ENCODE measurements around the gene NPPA. TPM values are rescaled to one million over a fixed set of nuclear protein-coding genes. Genes with fewer than 3 reads are reported as not detected.

The NPPA gene
- total and polyA plus RNA-seq, 2 experiments from 2014 or later: not detected

DNA sequence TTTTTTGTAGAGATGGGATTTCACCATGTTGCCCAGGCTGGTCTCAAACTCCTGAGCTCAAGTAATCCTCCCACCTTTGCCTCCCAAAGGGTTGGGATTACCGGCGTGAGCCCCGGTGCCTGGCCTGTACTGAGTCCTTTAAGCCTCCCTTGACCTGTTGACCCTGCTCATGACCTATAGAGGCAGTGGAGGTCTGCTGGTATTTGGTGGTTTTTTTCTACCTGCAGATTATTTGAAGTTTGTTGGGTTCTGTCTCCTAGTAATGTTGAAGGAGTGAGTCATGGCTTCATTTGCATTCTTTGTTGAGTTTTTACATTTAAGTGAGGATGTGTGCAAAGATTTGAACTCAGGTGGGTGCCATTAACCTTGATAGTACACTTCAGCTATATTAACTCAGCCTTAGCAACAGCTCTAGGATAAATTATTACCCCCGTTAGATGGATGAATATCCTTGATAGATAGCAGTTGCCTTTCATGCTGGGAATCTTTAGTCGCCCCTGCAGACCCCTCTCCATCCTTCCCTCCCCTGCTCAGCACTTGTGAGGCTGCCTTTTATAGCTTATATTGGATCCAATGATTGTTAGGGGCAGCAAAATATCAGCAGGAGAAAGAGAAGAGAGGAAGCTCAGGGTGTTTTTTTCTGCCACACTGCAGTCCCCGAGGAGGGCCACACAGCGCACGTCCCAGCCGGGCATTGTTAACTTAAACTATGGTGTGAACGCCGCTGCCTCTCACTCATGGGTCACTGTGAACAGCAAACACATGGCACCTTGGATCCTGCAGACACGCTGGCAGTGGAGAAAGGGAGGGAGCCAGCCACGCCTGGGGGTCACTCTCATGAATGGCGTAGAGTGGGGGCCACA lies 26.0 kb upstream of the NPPA start:
- Histone ChIP-seq H3K4me3 (no peak overlapping the region), H3F3A (ENCODE audit: insufficient read depth) (no peaks in the 10 kb centered on the region), H3K27ac (no peak overlapping the region), H3K9ac (no peak overlapping the region), H3K9me3 (ENCODE audit: low read depth) (no peaks in the 10 kb centered on the region), H4K20me1 (ENCODE audit: insufficient read depth) (no peaks in the 10 kb centered on the region), H3K36me3 (ENCODE audit: low read depth) (no peaks in the 10 kb centered on the region), H3K27me3 (replicated peaks; ENCODE audit: insufficient read depth) (no peaks in the 10 kb centered on the region; the same call in 1 of the 2 replicates), H3K79me2 (ENCODE audit: insufficient read depth) (no peaks in the 10 kb centered on the region), H3K4me2 (ENCODE audit: unreplicated experiment) (no peak overlapping the region), H2AFZ (no peak overlapping the region), H3K4me1 (ENCODE audit: insufficient read depth) (no peaks in the 10 kb centered on the region), H3K9me2 (ENCODE audit: insufficient read depth) (no peaks in the 10 kb centered on the region)
- TF ChIP-seq EZH2phosphoT487 (IDR thresholded peaks at IDR 0.05; ENCODE audit: insufficient read depth, low read depth): no peak
- TF ChIP-seq EZH2 (IDR thresholded peaks at IDR 0.05; ENCODE audit: insufficient read depth, poor library complexity, severe bottlenecking): no peak
- in situ Hi-C loops (cut with MboI): no loop called here
- 59 to 64% methylated on average over 14 of the region's 14 CpGs for WGBS, 2 experiments (ENCODE audit: low coverage in 1 of 2, low lambda C conversion rate in 2 of 2, missing lambda C conversion rate in 2 of 2)
- DNase-seq: no peak

GRCh38 chr1:11872545-11872944 lies 25.0 kb upstream of the NPPA start:
- Histone ChIP-seq H3K4me2 (ENCODE audit: unreplicated experiment) (no peak overlapping the region), H3K4me1 (ENCODE audit: insufficient read depth) (no peaks in the 10 kb centered on the region), H3F3A (ENCODE audit: insufficient read depth) (no peaks in the 10 kb centered on the region), H3K9me3 (ENCODE audit: low read depth) (no peaks in the 10 kb centered on the region), H3K27me3 (replicated peaks; ENCODE audit: insufficient read depth) (no peaks in the 10 kb centered on the region; the same call in 1 of the 2 replicates), H3K79me2 (ENCODE audit: insufficient read depth) (no peaks in the 10 kb centered on the region), H2AFZ (no peak overlapping the region), H4K20me1 (ENCODE audit: insufficient read depth) (no peaks in the 10 kb centered on the region), H3K9ac (no peak overlapping the region), H3K9me2 (ENCODE audit: insufficient read depth) (no peaks in the 10 kb centered on the region), H3K36me3 (ENCODE audit: low read depth) (no peaks in the 10 kb centered on the region), H3K4me3 (no peak overlapping the region), H3K27ac (no peak overlapping the region)
- WGBS, 2 experiments (ENCODE audit: low coverage in 1 of 2, low lambda C conversion rate in 2 of 2, missing lambda C conversion rate in 2 of 2): 9 to 13% methylated on average over 7 of the region's 7 CpGs
- no peak for DNase-seq
- in situ Hi-C loops (cut with MboI): no loop called here
- no peak for TF ChIP-seq EZH2phosphoT487 (IDR thresholded peaks at IDR 0.05; ENCODE audit: insufficient read depth, low read depth)
- no peak for TF ChIP-seq EZH2 (IDR thresholded peaks at IDR 0.05; ENCODE audit: insufficient read depth, poor library complexity, severe bottlenecking)

DNA sequence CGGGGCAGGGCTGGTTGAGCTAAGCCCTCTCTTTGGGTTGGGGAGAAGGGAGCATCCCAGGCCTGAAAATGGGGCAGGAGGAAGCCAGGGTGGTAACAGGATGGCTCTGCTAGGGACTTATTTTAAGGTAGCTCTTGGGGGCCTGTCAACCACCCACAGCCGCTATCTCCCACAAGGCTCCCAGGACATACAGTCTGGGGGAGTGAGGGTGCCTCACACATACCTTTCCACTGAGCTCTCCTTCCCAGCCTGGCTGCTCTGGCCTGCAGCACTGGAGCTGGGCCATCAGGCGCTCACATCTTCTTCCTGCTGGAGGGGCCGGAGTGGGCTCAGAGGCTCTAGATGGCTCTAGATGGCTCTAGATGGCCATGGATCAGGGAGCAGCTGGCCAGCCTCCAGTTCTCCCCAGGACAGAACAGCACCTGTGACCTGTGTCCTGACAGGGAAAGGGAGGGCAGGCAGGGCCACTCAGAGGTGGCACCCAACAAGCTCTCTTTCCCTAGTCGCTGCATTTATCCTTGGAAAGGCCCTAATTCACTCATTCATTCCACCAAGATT lies 22.1 kb upstream of the NPPA start:
- no peak overlapping the region for H3K9ac ChIP-seq
- peaks cover 12% of the 10 kb centered on the region; the same call in 1 of the 2 replicates for H3K27me3 ChIP-seq (replicated peaks; ENCODE audit: insufficient read depth)

DNA sequence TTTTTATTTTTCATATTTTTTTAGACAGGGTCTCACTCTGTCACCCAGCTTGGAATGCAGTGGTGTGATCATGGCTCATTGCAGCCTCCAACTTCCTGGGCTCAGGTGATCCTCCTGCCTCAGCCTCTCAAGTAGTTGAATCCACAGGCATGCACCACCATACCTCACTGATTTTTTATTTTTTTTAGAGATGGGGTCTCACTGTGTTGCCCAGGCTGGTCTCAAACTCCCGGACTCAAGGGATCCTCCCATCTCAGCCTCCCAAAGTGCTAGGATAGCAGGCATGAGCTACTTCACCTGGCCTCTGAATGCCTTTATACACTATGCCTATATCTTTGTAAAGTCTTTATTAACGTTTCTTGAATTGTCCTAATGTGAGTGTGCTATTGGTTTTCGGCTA lies 21.5 kb upstream of the NPPA start:
- Histone ChIP-seq H3K9me2 (ENCODE audit: insufficient read depth) (no peaks in the 10 kb centered on the region), H3K9me3 (ENCODE audit: low read depth) (no peaks in the 10 kb centered on the region), H3K4me3 (no peak overlapping the region), H3K79me2 (ENCODE audit: insufficient read depth) (no peaks in the 10 kb centered on the region), H3K27me3 (replicated peaks; ENCODE audit: insufficient read depth) (peaks cover 12% of the 10 kb centered on the region; the same call in 1 of the 2 replicates), H3K4me2 (ENCODE audit: unreplicated experiment) (no peak overlapping the region), H3K4me1 (ENCODE audit: insufficient read depth) (no peaks in the 10 kb centered on the region), H4K20me1 (ENCODE audit: insufficient read depth) (no peaks in the 10 kb centered on the region), H3K27ac (no peak overlapping the region), H3K36me3 (ENCODE audit: low read depth) (no peaks in the 10 kb centered on the region), H3F3A (ENCODE audit: insufficient read depth) (no peaks in the 10 kb centered on the region), H2AFZ (no peak overlapping the region), H3K9ac (no peak overlapping the region)
- WGBS, 2 experiments (ENCODE audit: low coverage in 1 of 2, low lambda C conversion rate in 2 of 2, missing lambda C conversion rate in 2 of 2): 50 to 52% methylated on average over 3 of the region's 3 CpGs
- TF ChIP-seq EZH2phosphoT487 (IDR thresholded peaks at IDR 0.05; ENCODE audit: insufficient read depth, low read depth): no peak
- no peak for TF ChIP-seq EZH2 (IDR thresholded peaks at IDR 0.05; ENCODE audit: insufficient read depth, poor library complexity, severe bottlenecking)
- in situ Hi-C loops (cut with MboI): no loop called here
- no peak for DNase-seq

More for the DNA sequence above, 22.1 kb upstream of the NPPA start:
- Histone ChIP-seq H3K9me2 (ENCODE audit: insufficient read depth) (no peaks in the 10 kb centered on the region), H3K79me2 (ENCODE audit: insufficient read depth) (no peaks in the 10 kb centered on the region), H3K4me1 (ENCODE audit: insufficient read depth) (no peaks in the 10 kb centered on the region), H3F3A (ENCODE audit: insufficient read depth) (no peaks in the 10 kb centered on the region), H3K36me3 (ENCODE audit: low read depth) (no peaks in the 10 kb centered on the region), H2AFZ (no peak overlapping the region), H4K20me1 (ENCODE audit: insufficient read depth) (no peaks in the 10 kb centered on the region), H3K27ac (no peak overlapping the region), H3K4me3 (no peak overlapping the region), H3K9me3 (ENCODE audit: low read depth) (no peaks in the 10 kb centered on the region), H3K4me2 (ENCODE audit: unreplicated experiment) (no peak overlapping the region)
- 53 to 61% methylated on average over 5 of the region's 5 CpGs for WGBS, 2 experiments (ENCODE audit: low coverage in 1 of 2, low lambda C conversion rate in 2 of 2, missing lambda C conversion rate in 2 of 2)
- in situ Hi-C loops (cut with MboI): no loop called here
- TF ChIP-seq EZH2 (IDR thresholded peaks at IDR 0.05; ENCODE audit: insufficient read depth, poor library complexity, severe bottlenecking) (no peak), EZH2phosphoT487 (IDR thresholded peaks at IDR 0.05; ENCODE audit: insufficient read depth, low read depth) (no peak)
- DNase-seq: no peak
